ENCODE results near the gene HSD3B2.

The HSD3B2 gene

GRCh38 chr1:119416006-119416640, 1.2 kb downstream of the HSD3B2 start:
- H3K4me3 ChIP-seq (ENCODE audit: control insufficient read depth, low read depth, low read length) = no peak overlapping the region
- TF ChIP-seq, protein P1, sequence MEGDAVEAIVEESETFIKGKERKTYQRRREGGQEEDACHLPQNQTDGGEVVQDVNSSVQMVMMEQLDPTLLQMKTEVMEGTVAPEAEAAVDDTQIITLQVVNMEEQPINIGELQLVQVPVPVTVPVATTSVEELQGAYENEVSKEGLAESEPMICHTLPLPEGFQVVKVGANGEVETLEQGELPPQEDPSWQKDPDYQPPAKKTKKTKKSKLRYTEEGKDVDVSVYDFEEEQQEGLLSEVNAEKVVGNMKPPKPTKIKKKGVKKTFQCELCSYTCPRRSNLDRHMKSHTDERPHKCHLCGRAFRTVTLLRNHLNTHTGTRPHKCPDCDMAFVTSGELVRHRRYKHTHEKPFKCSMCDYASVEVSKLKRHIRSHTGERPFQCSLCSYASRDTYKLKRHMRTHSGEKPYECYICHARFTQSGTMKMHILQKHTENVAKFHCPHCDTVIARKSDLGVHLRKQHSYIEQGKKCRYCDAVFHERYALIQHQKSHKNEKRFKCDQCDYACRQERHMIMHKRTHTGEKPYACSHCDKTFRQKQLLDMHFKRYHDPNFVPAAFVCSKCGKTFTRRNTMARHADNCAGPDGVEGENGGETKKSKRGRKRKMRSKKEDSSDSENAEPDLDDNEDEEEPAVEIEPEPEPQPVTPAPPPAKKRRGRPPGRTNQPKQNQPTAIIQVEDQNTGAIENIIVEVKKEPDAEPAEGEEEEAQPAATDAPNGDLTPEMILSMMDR (conservative IDR thresholded peaks at IDR 0.05; ENCODE audit: control insufficient read depth, insufficient read depth, low read depth, low read length) = no peak
- DNase-seq (ENCODE audit: low read depth) = no peak

GRCh38 chr1:119419109-119419508, 4.2 kb downstream of the HSD3B2 start:
- H3K4me3 ChIP-seq (ENCODE audit: control insufficient read depth, low read depth, low read length) = no peak overlapping the region
- no peak for DNase-seq (ENCODE audit: low read depth)
- TF ChIP-seq, protein P1 (conservative IDR thresholded peaks at IDR 0.05; ENCODE audit: control insufficient read depth, insufficient read depth, low read depth, low read length) = no peak

DNA sequence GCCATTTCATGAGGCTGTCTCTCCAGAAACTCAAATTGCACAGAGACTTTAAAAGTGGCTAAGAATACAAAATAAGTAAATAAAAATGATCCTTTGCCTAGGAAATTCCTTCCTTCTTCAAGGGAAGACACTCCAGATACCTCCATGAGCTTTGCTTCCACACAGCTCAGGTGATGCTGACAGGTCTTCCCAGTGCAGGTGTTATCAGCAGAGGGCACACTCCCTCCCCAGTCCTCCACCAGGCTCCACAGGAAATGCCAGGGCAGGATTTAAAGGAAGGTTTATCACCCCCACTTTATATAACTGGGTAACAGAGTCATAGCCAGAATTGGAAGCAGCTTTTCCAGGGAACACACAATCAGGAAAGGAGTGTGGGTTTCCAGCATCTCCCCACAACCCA, 5.7 kb downstream of the HSD3B2 start:
- no peak for DNase-seq (ENCODE audit: low read depth)
- TF ChIP-seq, protein P1 (conservative IDR thresholded peaks at IDR 0.05; ENCODE audit: control insufficient read depth, insufficient read depth, low read depth, low read length) = no peak
- no peak overlapping the region for H3K4me3 ChIP-seq (ENCODE audit: control insufficient read depth, low read depth, low read length)

GRCh38 chr1:119422631-119423030, 7.7 kb downstream of the HSD3B2 start:
- TF ChIP-seq, protein P1 (conservative IDR thresholded peaks at IDR 0.05; ENCODE audit: control insufficient read depth, insufficient read depth, low read depth, low read length) = no peak
- H3K4me3 ChIP-seq (ENCODE audit: control insufficient read depth, low read depth, low read length) = no peak overlapping the region
- DNase-seq (ENCODE audit: low read depth) = no peak

- DNase-seq (ENCODE audit: low read depth) = no peak
- TF ChIP-seq, protein P1 (conservative IDR thresholded peaks at IDR 0.05; ENCODE audit: control insufficient read depth, insufficient read depth, low read depth, low read length) = no peak
Observed at GRCh38 chr1:119428991-119429390, 14.0 kb downstream of the HSD3B2 start.

GRCh38 chr1:119429687-119430086, 14.7 kb downstream of the HSD3B2 start:
- TF ChIP-seq, protein P1 (conservative IDR thresholded peaks at IDR 0.05; ENCODE audit: control insufficient read depth, insufficient read depth, low read depth, low read length) = no peak
- no peak overlapping the region for H3K4me3 ChIP-seq (ENCODE audit: control insufficient read depth, low read depth, low read length)
- DNase-seq (ENCODE audit: low read depth) = no peak

More at GRCh38 chr1:119428991-119429390, 14.0 kb downstream of the HSD3B2 start:
- no peak overlapping the region for H3K4me3 ChIP-seq (ENCODE audit: control insufficient read depth, low read depth, low read length)

DNA sequence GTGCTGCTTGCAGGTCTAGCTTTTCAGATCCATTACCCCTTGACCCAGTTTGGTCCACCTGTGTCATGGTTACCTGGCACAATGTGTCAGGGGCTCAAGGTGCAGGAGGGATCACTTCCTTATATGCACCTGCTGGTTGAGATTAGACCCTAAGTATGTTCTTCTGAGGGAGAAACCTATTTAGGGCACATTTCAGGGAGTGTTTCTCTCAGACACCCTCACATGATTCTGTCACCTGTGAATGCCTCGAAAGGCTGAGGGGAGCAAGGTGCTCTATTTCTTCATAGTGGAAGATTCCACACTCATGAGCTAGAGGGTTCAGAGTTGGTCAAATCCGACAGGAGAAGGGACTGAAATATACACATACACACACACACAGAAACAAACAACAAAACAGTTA, 15.5 kb downstream of the HSD3B2 start:
- TF ChIP-seq, protein P1 (conservative IDR thresholded peaks at IDR 0.05; ENCODE audit: control insufficient read depth, insufficient read depth, low read depth, low read length) = no peak

More for the DNA sequence above, 15.5 kb downstream of the HSD3B2 start:
- H3K4me3 ChIP-seq (ENCODE audit: control insufficient read depth, low read depth, low read length) = no peak overlapping the region
- DNase-seq (ENCODE audit: low read depth) = no peak
